ENCODE measurements around the gene PRKAG1.

PRKAG1 gene

GRCh38 chr12:49000346-49000745, 18.2 kb downstream of the PRKAG1 start:
- DNase-seq: no peak

- no peak for DNase-seq
These were observed 19.0 kb downstream of the PRKAG1 start, which contains the start of gene DDN for GRCh38 chr12:48999371-49000131. Gene DDN, minus strand, starts transcription at chr12:48999375. Its CDS starts 88 bp downstream, at chr12:48999287.

- no peak for DNase-seq
These were observed 19.9 kb downstream of the PRKAG1 start for GRCh38 chr12:48998497-48999353.

GRCh38 chr12:48997719-48998496, 20.7 kb downstream of the PRKAG1 start:
- no peak for DNase-seq

- DNase-seq: no peak
These were observed 21.5 kb downstream of the PRKAG1 start for GRCh38 chr12:48996794-48997718.

GRCh38 chr12:48995086-48995879, 23.3 kb downstream of the PRKAG1 start:
- peak; percentile 61 for DNase-seq

- no peak for DNase-seq
These were observed 24.1 kb downstream of the PRKAG1 start for GRCh38 chr12:48994224-48995085.

GRCh38 chr12:48993787-48994186, 24.8 kb downstream of the PRKAG1 start:
- DNase-seq: no peak

- DNase-seq: no peak
These were observed 27.1 kb downstream of the PRKAG1 start for GRCh38 chr12:48991247-48992050.

GRCh38 chr12:48990552-48990951, 28.0 kb downstream of the PRKAG1 start:
- DNase-seq: no peak

- no peak for DNase-seq
These were observed 30.4 kb downstream of the PRKAG1 start for GRCh38 chr12:48988030-48988649.

- no peak for DNase-seq
These were observed 31.8 kb downstream of the PRKAG1 start for GRCh38 chr12:48986720-48987291.

GRCh38 chr12:48985901-48986300, 32.7 kb downstream of the PRKAG1 start:
- no peak for DNase-seq

GRCh38 chr12:48985475-48985897, 33.1 kb downstream of the PRKAG1 start:
- DNase-seq: no peak

- DNase-seq: no peak
These were observed 36.0 kb downstream of the PRKAG1 start for GRCh38 chr12:48982397-48983080.

GRCh38 chr12:48981757-48982157, 36.8 kb downstream of the PRKAG1 start:
- DNase-seq: no peak

GRCh38 chr12:48980953-48981756, 37.4 kb downstream of the PRKAG1 start:
- no peak for DNase-seq

Data from GOT3 (cell line).